ENCODE results near the gene CAB39.

The CAB39 gene

GRCh38 chr2:230765611-230766300 is 53.1 kb downstream of the CAB39 start:
- no peak for TF ChIP-seq ZNF274 (IDR thresholded peaks at IDR 0.05; ENCODE audit: low read depth, low read length)
- no peak overlapping the region for H3K4me3 ChIP-seq (ENCODE audit: low read length)

GRCh38 chr2:230767862-230768388 is 55.3 kb downstream of the CAB39 start:
- H3K4me3 ChIP-seq (ENCODE audit: low read length) = no peak overlapping the region
- no peak for TF ChIP-seq ZNF274 (IDR thresholded peaks at IDR 0.05; ENCODE audit: low read depth, low read length)

DNA sequence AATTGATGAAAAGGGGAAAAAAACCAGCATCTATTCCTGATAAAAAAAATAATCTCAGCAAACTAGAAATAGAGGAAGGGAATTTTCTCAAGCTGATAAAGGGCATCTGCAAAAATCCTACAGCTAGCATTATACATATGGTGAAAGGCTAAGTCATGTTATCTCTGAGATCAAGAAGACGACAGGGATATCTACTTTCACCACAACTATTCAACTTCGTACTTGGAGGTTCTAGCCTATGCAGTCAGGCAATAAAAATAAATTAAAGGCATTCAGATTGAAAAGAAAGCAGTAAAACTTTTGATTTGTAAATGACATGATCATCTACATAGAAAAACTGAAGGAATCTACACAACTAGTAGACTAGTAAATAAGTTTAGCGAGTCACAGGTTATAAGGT is 58.2 kb downstream of the CAB39 start:
- no peak overlapping the region for H3K4me3 ChIP-seq (ENCODE audit: low read length)
- no peak for TF ChIP-seq ZNF274 (IDR thresholded peaks at IDR 0.05; ENCODE audit: low read depth, low read length)

GRCh38 chr2:230772156-230772555 is 59.5 kb downstream of the CAB39 start:
- TF ChIP-seq ZNF274 (IDR thresholded peaks at IDR 0.05; ENCODE audit: low read depth, low read length) = no peak
- no peak overlapping the region for H3K4me3 ChIP-seq (ENCODE audit: low read length)

DNA sequence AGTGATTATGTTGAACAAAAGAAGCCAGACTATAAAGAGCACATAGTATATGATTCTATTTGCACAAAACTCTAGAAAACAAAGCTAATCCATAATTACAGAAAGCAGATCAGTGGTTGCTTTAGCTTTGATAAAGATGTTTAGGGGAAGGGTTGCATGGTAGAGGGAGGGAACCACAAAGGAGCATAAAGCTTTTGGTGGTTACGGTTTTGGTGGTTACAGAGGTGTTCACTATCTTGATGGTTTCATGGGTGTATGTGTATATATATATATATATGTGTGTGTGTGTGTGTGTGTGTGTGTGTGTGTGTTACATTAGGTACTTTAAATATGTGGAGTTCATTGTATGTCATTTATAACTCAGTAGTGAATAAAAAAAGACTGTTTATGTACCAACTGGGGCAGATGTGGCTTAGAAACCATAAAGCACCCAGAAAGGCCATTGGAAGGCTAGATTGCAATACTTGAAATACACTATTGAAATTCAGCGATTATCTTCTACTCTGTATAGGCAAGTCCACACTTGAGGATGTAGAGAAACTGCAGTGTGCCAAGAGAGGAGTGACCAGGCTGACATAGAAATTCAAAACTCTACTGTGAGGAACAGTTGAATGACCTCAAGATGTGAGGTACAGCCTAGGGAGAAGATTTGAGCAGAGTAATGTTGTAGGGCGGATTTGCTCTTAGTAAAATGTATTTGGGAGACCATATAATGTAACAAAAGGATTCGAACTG is 60.6 kb downstream of the CAB39 start:
- no peak for TF ChIP-seq ZNF274 (IDR thresholded peaks at IDR 0.05; ENCODE audit: low read depth, low read length)
- H3K4me3 ChIP-seq (ENCODE audit: low read length) = no peak overlapping the region

GRCh38 chr2:230774348-230774951 is 61.8 kb downstream of the CAB39 start:
- no peak for TF ChIP-seq ZNF274 (IDR thresholded peaks at IDR 0.05; ENCODE audit: low read depth, low read length)
- no peak overlapping the region for H3K4me3 ChIP-seq (ENCODE audit: low read length)

- no peak overlapping the region for H3K4me3 ChIP-seq (ENCODE audit: low read length)
- no peak for TF ChIP-seq ZNF274 (IDR thresholded peaks at IDR 0.05; ENCODE audit: low read depth, low read length)
These were observed 63.1 kb downstream of the CAB39 start for GRCh38 chr2:230775737-230776136.

DNA sequence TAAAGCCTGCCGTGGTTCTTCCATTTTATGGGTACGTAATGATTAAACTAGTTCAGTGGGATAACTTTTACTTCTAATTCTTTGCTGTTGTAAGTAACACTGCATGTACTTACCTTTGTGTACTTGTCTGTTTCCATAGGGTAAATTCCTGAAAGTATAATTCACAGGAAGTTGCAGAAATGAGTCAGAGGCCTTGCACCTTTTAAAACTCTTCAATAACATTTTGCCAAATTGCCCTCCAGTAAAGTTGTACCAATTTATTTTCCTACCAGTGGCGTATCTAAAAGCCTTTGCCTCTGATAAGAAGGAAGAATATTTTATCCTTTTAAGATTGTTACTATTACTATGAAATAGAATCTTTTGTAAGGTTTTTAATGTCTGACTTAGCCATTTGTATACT is 65.1 kb downstream of the CAB39 start:
- TF ChIP-seq ZNF274 (IDR thresholded peaks at IDR 0.05; ENCODE audit: low read depth, low read length) = no peak
- no peak overlapping the region for H3K4me3 ChIP-seq (ENCODE audit: low read length)

DNA sequence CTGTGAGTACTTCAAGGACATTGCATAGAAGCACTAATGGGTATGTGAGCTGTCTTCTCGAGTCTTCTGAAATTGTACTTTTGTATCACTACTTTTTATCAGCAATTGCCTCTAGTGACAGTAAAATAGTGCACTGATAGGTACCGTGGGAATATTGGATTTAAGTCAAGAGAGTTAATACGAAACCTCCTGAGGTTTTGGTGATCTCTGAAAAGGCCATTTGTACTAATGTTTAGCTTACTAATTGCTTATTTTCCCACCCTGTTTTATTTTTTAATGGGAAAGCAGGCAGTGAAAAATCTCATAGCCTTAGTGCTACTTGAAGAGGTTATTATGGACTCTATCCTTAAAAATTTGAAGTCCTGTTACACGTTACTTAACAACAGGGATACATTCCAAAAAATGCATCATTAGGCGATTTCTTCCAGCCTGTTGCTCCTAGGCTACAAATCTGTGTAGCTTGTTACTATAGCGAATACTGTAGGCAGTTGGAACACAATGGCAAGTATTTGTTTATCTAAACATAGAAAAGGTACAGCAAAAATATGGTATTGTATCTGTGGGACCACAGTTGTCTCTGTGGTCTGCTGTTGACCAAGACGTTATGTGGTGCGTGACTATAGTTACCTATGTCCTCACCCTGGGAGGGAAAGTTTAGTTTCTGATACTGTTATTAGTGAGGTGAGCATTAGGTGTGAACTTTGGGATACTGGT is 65.9 kb downstream of the CAB39 start:
- no peak for TF ChIP-seq ZNF274 (IDR thresholded peaks at IDR 0.05; ENCODE audit: low read depth, low read length)
- no peak overlapping the region for H3K4me3 ChIP-seq (ENCODE audit: low read length)

DNA sequence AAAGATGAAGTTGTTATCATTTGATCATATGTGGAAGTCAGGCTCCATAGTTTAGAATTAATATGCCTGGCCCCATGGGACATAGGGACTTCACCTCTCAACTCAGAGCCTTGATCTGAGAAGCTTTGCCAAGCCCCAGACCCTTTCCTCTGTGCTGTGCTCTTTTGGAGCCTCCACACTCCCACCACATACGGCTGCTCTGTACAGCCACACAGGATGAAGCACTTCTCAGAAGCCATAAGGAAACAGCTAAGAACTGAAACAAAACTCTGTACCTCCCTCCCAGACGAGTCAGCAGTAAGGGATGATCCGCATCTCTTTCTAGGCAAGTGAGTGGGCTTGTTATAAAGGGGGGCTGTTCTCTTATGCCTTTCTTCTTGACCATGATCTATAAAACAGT is 66.5 kb downstream of the CAB39 start:
- TF ChIP-seq ZNF274 (IDR thresholded peaks at IDR 0.05; ENCODE audit: low read depth, low read length) = no peak
- no peak overlapping the region for H3K4me3 ChIP-seq (ENCODE audit: low read length)

GRCh38 chr2:230779607-230780006 is 67.0 kb downstream of the CAB39 start:
- H3K4me3 ChIP-seq (ENCODE audit: low read length) = no peak overlapping the region
- no peak for TF ChIP-seq ZNF274 (IDR thresholded peaks at IDR 0.05; ENCODE audit: low read depth, low read length)

DNA sequence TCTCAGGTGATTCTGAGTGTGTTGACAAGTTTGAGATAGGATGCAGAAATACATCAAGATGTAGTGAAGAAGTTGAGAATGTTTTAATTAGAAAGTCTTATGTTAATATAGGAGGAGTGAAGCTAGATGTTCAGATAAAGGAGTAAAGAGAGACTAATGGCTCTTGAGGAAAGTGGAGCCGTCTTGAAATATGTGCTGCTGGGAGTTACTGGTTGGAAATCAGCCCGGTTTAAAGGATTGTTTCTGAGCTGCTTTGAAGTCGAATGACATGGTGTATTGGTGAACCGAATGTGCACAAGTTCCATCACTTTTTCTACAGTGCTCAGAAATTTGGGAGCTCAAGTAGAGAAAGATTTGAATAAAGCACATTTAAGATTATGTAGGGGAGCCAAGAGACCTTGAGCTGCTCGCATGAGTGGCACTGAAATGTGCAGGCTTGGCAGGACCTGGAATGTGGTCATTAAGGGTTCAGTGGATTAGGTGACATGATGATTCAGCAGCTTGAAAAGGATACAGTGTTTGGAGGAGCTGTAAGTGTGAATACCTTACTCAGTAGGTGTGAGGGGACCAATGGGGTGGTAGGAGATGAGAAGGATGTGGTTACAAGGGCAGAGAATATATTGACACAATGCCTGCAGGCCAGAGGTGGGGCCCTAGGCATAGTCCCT is 68.6 kb downstream of the CAB39 start:
- no peak for TF ChIP-seq ZNF274 (IDR thresholded peaks at IDR 0.05; ENCODE audit: low read depth, low read length)
- no peak overlapping the region for H3K4me3 ChIP-seq (ENCODE audit: low read length)

DNA sequence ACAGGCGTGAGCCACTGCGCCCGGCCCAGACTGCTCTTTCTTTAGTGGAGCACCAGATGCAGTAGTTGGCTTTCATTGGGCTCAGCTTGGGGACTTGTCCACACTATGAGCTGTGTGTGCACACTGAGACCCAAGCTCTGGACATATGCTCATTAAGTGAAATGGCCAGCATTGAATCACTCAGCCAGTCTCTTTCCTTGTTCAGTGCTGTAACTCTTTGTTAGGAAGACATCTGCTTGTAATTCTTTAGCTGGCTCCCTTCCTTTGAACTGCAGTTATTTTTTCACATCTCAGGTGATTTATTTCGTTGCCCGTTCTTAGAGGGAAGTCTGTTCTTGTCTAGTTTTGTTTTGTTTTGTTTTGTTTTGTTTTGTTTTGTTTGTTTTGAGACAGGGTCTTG is 70.5 kb downstream of the CAB39 start:
- H3K4me3 ChIP-seq (ENCODE audit: low read length) = no peak overlapping the region
- TF ChIP-seq ZNF274 (IDR thresholded peaks at IDR 0.05; ENCODE audit: low read depth, low read length) = no peak

- no peak for TF ChIP-seq ZNF274 (IDR thresholded peaks at IDR 0.05; ENCODE audit: low read depth, low read length)
- no peak overlapping the region for H3K4me3 ChIP-seq (ENCODE audit: low read length)
These were observed 72.2 kb downstream of the CAB39 start for GRCh38 chr2:230784795-230785194.
